T-helper 22 cell (primary cell): Measurements from ENCODE around the gene RBM27.
"Not testable (repeated sequence)": the region's sequence is repeated elsewhere in the genome, so short reads cannot be mapped to it uniquely, and the experiment has no call there.

Experiments used
- DNase-seq: peaks from one replicate; pipeline ENCODE4 v3.0.0-alpha.2; 2020; ENCODE audit warnings: low read depth

Gene RBM27

DNA sequence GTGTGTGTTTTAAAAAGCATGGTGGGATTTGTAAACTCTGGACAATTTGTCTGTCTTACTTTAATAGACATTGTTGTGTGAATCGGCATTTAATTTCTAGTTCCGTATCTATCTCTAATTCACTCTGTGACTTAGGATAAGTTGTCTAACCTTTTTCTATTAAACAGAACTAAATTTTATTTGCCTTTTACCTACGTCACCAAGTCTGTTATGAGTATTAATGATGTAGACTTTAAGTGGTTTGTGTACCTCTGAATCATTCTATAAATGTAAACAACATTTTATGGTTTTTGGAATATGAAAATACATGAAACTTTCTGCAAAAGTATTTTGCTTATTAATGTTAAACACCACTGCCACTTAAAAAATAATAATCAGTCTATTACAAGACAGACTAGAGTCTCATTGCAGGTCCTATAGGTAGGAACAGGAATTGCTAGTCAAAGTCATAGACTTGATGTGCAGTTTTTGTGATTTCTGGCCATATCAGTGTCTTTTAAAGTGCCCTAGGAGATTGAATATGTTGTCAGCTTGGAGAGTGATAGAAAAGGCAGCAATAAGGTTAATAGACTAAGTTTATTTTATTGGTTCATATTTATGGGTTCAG lies 5.6 kb downstream of the RBM27 start:
- no peak for DNase-seq

- no peak for DNase-seq
These were observed 6.3 kb downstream of the RBM27 start for GRCh38 chr5:146209714-146210113.

DNA sequence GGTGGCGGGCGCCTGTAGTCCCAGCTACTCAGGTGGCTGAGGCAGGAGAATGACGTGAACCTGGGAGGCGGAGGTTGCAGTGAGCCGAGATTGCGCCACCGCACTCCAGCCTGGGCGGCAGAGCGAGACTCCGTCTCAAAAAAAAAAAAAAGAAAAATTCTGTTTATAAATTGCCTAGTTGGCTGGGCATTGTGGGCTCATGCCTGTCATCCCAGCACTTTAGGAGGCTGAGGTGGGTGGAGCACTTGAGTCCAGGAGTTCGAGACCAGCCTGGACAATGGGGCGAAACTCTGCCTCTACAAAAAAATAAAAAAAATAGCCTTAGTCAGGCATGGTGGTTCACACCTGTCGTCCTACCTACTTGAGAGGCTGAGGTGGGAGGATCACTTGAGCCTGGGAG lies 7.4 kb downstream of the RBM27 start:
- DNase-seq, result not testable (repeated sequence)

DNA sequence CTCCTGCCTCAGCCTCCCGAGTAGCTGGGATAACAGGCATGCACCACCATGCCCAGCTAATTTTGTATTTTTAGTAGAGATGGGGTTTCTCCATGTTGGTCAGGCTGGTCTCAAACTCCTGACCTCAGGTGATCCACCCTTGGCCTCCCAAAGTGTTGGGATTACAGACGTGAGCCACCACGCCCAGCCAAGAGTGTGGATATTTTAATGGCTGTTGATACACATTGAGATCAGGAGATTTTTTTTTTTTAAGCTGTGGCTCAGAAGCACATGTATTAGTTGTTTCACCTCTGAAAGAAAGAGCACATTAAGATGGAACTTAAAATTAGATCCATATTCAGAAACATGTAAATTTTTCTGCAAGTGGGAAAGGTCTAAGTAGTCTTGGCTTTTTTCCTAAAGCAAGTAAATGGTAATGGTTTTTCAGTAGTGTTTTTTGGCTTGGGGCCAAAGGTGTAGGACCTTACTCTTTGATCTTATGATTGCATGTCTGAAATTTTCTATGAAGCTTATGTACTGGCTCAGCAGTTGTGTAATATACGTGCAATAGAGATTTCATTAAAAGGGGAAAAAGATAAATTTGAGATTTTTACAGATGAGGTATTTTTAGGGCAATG lies 9.9 kb downstream of the RBM27 start:
- no peak for DNase-seq

DNA sequence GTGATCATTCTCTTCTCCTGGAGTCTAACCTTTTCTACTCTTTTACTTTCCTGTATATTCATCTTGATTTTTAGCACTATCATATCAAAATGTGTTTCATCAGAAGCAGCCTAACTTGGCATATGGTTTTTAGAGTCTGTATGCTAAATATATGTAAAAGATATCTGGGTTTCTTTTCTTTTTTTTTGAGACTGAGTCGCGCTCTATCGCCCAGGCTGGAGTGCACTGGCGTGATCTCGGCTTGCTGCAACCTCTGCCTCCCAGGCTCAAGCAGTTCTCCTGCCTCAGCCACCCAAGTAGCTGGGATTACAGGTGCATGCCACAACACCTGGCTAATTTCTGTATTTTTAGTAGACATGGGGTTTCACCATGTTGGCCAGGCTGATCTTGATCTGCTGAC lies 11.5 kb downstream of the RBM27 start:
- DNase-seq, result not testable (repeated sequence)

GRCh38 chr5:146218168-146218567 lies 14.8 kb downstream of the RBM27 start:
- no peak for DNase-seq

- DNase-seq, result no peak
These were observed 15.8 kb downstream of the RBM27 start for GRCh38 chr5:146219243-146219642.

DNA sequence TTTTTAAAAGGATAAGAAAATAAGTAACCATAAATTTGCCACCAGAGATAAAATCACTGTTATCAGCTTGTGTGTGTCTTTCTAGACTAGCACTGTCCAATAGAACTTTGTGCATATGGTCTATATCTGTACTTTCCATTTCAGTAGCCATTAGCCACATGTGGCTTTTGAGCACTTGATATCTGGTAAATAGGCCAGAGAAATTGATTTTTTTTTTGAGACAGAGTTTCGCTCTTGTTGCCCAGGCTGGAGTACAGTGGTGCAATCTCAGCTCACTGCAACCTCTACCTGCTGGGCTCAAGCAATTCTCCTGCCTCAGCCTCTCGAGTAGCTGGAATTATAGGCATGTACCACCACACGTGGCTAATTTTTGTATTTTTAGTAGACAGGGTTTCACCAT lies 17.8 kb downstream of the RBM27 start:
- no peak for DNase-seq

DNA sequence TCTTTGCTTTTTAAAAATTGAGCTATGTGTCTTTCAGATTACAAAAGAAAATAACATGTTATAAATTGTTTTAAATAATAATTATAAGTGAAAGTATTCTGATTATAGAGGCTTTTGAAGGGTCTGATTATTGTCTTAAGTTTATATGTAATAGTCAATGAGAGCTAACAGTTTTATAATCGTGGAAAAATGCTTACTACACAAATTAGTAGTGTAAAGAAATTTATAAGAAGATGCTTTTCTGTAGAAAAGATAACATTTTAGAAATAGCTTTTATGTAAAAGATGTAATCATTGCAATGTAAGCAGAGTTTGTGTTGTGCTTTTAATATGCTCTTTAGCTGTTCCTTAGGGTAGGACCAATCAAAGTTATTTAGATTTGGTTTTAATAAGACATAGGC lies 18.6 kb downstream of the RBM27 start:
- no peak for DNase-seq

- no peak for DNase-seq
These were observed 19.8 kb downstream of the RBM27 start for GRCh38 chr5:146223179-146223578.

- no peak for DNase-seq
These were observed 25.8 kb downstream of the RBM27 start for GRCh38 chr5:146229222-146229621.

- DNase-seq, result no peak
These were observed 28.8 kb downstream of the RBM27 start for GRCh38 chr5:146232223-146232622.

DNA sequence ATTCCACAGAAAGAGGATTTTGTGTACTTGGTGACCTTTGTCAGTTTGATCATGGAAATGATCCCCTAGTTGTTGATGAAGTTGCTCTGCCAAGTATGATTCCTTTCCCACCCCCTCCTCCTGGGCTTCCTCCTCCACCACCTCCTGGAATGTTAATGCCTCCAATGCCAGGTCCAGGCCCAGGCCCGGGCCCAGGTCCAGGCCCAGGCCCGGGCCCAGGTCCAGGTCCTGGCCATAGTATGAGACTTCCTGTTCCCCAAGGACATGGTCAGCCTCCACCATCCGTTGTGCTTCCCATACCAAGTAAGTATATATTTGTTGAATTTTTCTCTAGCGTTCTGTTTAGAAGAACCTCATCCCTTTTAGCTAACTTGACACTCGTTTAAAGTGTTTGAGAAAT lies 30.0 kb downstream of the RBM27 start:
- no peak for DNase-seq

DNA sequence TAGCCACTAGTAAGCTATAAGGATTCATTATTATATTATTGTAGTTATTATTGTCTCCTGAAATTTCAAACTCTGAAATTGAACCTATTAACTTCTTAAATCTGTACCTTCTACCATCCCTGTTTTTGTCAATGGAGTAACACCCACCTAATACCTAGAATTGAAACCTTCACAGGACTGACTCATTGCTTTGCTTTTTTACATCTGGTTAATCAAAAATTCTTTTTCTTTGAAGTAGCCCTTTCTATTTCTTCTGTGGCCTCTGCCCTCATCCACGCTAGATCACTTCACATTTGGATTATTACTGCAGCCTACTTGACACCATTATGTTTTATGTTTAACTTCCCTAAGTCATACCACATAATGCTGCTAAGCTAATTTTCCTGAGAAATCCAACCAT lies 35.6 kb downstream of the RBM27 start:
- no peak for DNase-seq

GRCh38 chr5:146240951-146241350 lies 37.5 kb downstream of the RBM27 start:
- no peak for DNase-seq

DNA sequence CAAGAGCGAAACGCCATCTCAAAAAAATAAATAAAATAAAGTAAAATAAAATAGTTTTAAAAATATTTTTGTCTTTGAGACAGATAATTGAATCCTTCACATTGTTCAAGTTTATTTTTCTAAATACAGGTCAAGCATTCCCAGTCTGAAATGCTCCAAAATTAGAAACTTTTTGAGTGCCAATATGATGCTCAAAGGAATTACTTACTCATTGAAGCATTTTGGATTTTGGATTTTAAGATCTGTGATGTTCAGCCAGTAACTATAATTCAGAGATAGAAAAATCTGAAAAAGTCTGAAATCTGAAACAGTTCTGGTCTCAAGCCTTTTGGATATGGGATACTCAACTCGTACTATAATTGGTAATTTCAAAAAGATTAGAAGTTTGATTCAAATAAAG lies 39.8 kb downstream of the RBM27 start:
- DNase-seq, result no peak

DNA sequence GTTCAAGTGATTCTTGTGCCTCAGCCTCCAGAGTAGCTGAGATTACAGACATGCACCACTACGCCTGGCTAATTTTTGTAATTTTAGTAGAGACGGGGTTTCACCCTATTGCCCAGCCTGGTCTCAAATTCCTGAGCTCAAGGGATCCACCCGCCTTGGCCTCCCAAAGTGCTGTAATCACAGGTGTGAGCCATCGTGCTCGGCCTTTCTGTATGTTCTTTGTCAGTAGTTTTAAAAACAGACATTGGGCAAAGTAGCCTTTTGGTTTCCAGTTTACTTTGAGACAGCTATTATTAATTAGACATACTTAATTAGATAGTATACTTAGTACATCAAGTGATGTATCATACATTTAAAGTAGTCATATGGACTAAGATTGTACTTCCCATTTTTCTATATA lies 45.2 kb downstream of the RBM27 start:
- no peak for DNase-seq

- DNase-seq, result no peak
These were observed 46.4 kb downstream of the RBM27 start for GRCh38 chr5:146249801-146250200.
